Measurements from ENCODE around the gene UGT1A9. TPM values are rescaled to one million over a fixed set of nuclear protein-coding genes. Genes with fewer than 3 reads are reported as not detected.
A peak's percentile ranks its signal among the peaks of the same experiment; 100 is the strongest.

The UGT1A9 gene
- total and polyA plus RNA-seq, 2 experiments from 2014 or later: 9.6 to 12.6 TPM

DNA sequence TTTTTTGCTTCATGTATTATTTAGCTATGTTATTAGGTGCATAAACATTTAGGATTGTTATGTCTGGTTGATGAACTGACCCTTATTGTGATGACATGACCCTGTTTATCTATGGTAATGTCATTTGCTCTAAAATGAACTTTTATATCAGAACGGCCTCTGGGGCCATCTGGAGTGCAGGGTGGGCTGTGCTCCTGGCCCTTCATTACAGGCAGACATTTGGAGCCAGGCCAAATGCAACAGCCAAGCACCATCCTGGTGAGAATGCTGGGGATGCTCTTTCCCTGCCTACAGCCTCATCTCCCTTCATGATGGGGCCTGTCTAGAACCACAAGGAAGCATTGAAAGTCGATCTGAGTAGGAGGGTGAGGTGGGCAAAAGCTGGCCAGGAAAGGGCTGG is 144.6 kb downstream of the UGT1A9 start:
- no peaks in the 10 kb centered on the region for H3K36me3 ChIP-seq (replicated peaks; ENCODE audit: insufficient read depth, low read depth)
- no peak overlapping the region for H3K4me2 ChIP-seq
- no peak overlapping the region for H3K27ac ChIP-seq
- no peaks in the 10 kb centered on the region for H3K79me2 ChIP-seq
- no peaks in the 10 kb centered on the region for H3K9me2 ChIP-seq (replicated peaks; ENCODE audit: insufficient read depth)
- H3K27me3 ChIP-seq: no peaks in the 10 kb centered on the region
- WGBS (ENCODE audit: low lambda C conversion rate, missing lambda C conversion rate): 66% methylated on average over 2 of the region's 2 CpGs
- H2AFZ ChIP-seq: no peak overlapping the region
- no peaks in the 10 kb centered on the region for H4K20me1 ChIP-seq (ENCODE audit: insufficient read depth, poor library complexity, severe bottlenecking)
- no peak for TF ChIP-seq EZH2phosphoT487 (IDR thresholded peaks at IDR 0.05; ENCODE audit: low read depth, severe bottlenecking, unreplicated experiment)
- TF ChIP-seq, protein P1, sequence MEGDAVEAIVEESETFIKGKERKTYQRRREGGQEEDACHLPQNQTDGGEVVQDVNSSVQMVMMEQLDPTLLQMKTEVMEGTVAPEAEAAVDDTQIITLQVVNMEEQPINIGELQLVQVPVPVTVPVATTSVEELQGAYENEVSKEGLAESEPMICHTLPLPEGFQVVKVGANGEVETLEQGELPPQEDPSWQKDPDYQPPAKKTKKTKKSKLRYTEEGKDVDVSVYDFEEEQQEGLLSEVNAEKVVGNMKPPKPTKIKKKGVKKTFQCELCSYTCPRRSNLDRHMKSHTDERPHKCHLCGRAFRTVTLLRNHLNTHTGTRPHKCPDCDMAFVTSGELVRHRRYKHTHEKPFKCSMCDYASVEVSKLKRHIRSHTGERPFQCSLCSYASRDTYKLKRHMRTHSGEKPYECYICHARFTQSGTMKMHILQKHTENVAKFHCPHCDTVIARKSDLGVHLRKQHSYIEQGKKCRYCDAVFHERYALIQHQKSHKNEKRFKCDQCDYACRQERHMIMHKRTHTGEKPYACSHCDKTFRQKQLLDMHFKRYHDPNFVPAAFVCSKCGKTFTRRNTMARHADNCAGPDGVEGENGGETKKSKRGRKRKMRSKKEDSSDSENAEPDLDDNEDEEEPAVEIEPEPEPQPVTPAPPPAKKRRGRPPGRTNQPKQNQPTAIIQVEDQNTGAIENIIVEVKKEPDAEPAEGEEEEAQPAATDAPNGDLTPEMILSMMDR (IDR thresholded peaks at IDR 0.05; ENCODE audit: poor library complexity): no peak
- no peak for TF ChIP-seq EZH2 (IDR thresholded peaks at IDR 0.05; ENCODE audit: borderline replicate concordance)
- H3K9me3 ChIP-seq (ENCODE audit: low read depth): no peaks in the 10 kb centered on the region
- no peak overlapping the region for H3K4me3 ChIP-seq
- DNase-seq (ENCODE audit: low spot score): no peak
- H3K4me1 ChIP-seq (ENCODE audit: insufficient read depth): peaks cover 10% of the 10 kb centered on the region

DNA sequence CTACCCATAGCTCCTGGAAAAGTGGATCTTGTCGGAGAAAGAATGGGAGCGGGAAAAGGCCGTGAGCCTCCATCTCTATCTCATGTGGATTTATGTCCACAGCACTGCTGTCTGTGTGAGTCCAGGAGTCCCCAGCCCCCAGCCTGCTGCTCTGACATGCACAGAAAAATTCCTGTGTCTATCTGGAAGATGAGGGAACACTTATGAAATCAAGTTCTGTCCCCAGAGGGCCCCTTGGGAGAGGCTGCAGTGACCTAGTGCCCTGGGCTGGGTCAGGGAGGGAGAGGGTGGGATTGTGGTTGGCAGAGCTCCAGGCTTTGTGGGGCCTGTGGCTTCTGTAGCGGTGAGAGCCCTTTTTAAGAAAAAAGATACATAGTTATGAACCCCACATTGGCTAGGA is 145.1 kb downstream of the UGT1A9 start:
- WGBS (ENCODE audit: low lambda C conversion rate, missing lambda C conversion rate): 85% methylated on average over 4 of the region's 4 CpGs
- Histone ChIP-seq H3K36me3 (replicated peaks; ENCODE audit: insufficient read depth, low read depth) (no peaks in the 10 kb centered on the region), H3K4me1 (ENCODE audit: insufficient read depth) (peaks cover 10% of the 10 kb centered on the region), H4K20me1 (ENCODE audit: insufficient read depth, poor library complexity, severe bottlenecking) (no peaks in the 10 kb centered on the region), H3K79me2 (no peaks in the 10 kb centered on the region), H3K27ac (no peak overlapping the region), H3K27me3 (no peaks in the 10 kb centered on the region), H3K9me3 (ENCODE audit: low read depth) (no peaks in the 10 kb centered on the region), H2AFZ (no peak overlapping the region), H3K9me2 (replicated peaks; ENCODE audit: insufficient read depth) (no peaks in the 10 kb centered on the region), H3K4me3 (no peak overlapping the region), H3K4me2 (no peak overlapping the region)
- no peak for TF ChIP-seq EZH2phosphoT487 (IDR thresholded peaks at IDR 0.05; ENCODE audit: low read depth, severe bottlenecking, unreplicated experiment)
- TF ChIP-seq, protein P1 (IDR thresholded peaks at IDR 0.05; ENCODE audit: poor library complexity): no peak
- TF ChIP-seq EZH2 (IDR thresholded peaks at IDR 0.05; ENCODE audit: borderline replicate concordance): no peak
- DNase-seq (ENCODE audit: low spot score): peak; percentile 20

DNA sequence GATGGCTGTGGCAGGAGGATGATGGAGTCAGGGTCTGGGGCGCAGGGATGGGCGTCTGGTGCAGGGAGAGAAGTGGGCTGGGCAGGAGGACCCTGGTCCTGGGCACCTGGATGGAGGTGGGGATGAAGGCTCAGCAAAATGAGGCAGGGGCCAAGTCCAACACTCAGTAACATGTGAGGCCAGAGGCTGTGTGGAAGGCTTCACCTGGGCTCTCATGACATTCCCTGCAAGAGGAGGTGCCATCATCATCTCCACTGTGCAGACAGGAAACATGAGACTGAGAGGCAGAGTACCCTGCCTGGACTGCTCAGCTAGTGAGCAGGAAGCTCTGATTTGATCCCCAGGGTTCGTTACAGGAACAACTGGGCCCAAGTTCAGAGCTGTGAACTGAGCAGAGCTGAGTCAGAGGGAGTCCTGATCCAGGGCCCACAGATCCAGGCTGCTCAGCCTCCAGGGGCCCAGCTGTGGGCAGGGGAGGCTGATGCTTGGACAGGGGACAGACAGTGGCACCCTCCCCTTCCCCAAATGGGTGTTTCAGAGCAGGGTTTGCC is 145.7 kb downstream of the UGT1A9 start:
- Histone ChIP-seq H3K9me3 (ENCODE audit: low read depth) (no peaks in the 10 kb centered on the region), H3K9me2 (replicated peaks; ENCODE audit: insufficient read depth) (no peaks in the 10 kb centered on the region), H2AFZ (no peak overlapping the region), H3K27ac (no peak overlapping the region), H3K27me3 (no peaks in the 10 kb centered on the region), H3K79me2 (no peaks in the 10 kb centered on the region), H4K20me1 (ENCODE audit: insufficient read depth, poor library complexity, severe bottlenecking) (no peaks in the 10 kb centered on the region), H3K4me2 (no peak overlapping the region), H3K36me3 (replicated peaks; ENCODE audit: insufficient read depth, low read depth) (no peaks in the 10 kb centered on the region), H3K4me1 (ENCODE audit: insufficient read depth) (peaks cover 10% of the 10 kb centered on the region), H3K4me3 (no peak overlapping the region)
- no peak for DNase-seq (ENCODE audit: low spot score)
- 85% methylated on average over 3 of the region's 3 CpGs for WGBS (ENCODE audit: low lambda C conversion rate, missing lambda C conversion rate)
- TF ChIP-seq EZH2 (IDR thresholded peaks at IDR 0.05; ENCODE audit: borderline replicate concordance): no peak
- TF ChIP-seq, protein P1 (IDR thresholded peaks at IDR 0.05; ENCODE audit: poor library complexity): no peak

All from hepatocyte (in vitro differentiated cells).